A549 (cell line): ENCODE results near the gene PNN. TPM values are rescaled to one million over a fixed set of nuclear protein-coding genes. Genes with fewer than 3 reads are reported as not detected.

Experiments
- ATAC-seq, 2 experiments: fragments of 200-7000 bp in 1 of 2; fragments of >200 bp in 1 of 2; cut with Nextera tagmentation in 1 of 2; cut with Tn5 transposase in 1 of 2; 3 replicates each; pipeline versions ENCODE4 v1.8.0 to v1.9.1; 2018 to 2020; ENCODE audit warnings: mild to moderate bottlenecking in 1 of 2, moderate library complexity in 1 of 2
- CTCF ChIA-PET: fragments of 300-600 bp; sonication (Branson Sonifier 250); formaldehyde crosslinking; extraction: SDS; loops from one replicate; lab custom pipeline; 2021; ENCODE audit warnings: antibody characterized with exemption, inconsistent platforms; lab: Yijun Ruan, JAX
- POLR2A ChIA-PET: fragments of 350-600 bp; formaldehyde crosslinking; extraction: SDS; loops from one replicate; lab custom pipeline; 2021; ENCODE audit warnings: antibody characterized with exemption, inconsistent platforms; lab: Yijun Ruan, JAX
- DNase-seq, 2 experiments: peaks; one replicate each; pipeline versions ENCODE4 v3.0.0 to v3.0.0-alpha.2; 2011 to 2016; ENCODE audit warnings: low read depth in 1 of 2, low spot score in 1 of 2
- FAIRE-seq: peaks from 2 replicates; lab custom pipeline; 2011; peaks lifted over from hg19 to GRCh38; lab: Jason Lieb, UNC
- H3K27ac ChIP-seq, 2 experiments: fragments of >200 bp; sonication (Bioruptor Twin); formaldehyde crosslinking; 3 replicates each; pipeline ENCODE4 v1.5.1; 2016 to 2017
- H3K4me1 ChIP-seq: fragments of >200 bp; sonication (Bioruptor Twin); formaldehyde crosslinking; 3 replicates; pipeline ENCODE4 v1.6.1; 2016
- H3K4me2 ChIP-seq: fragments of >200 bp; sonication (Bioruptor Twin); formaldehyde crosslinking; 3 replicates; pipeline ENCODE4 v1.6.1; 2016
- H3K4me3 ChIP-seq: fragments of >200 bp; sonication (Bioruptor Twin); formaldehyde crosslinking; 3 replicates; pipeline ENCODE4 v1.5.1; 2016
- H3K9me3 ChIP-seq: fragments of >200 bp; sonication (Bioruptor Twin); formaldehyde crosslinking; 3 replicates; pipeline ENCODE4 v1.6.1; 2016
- ATOH8 ChIP-seq: fragments of 250-450 bp; sonication (Bioruptor Pico); IDR thresholded peaks from 2 replicates; pipeline ENCODE4 v1.5.0; 2020; ENCODE audit warnings: low read depth, mild to moderate bottlenecking, moderate library complexity
- BCL3 ChIP-seq: fragments of >200 bp; sonication (Bioruptor Twin); formaldehyde crosslinking; IDR thresholded peaks from 3 replicates; pipeline ENCODE4 v1.6.1; 2016
- BHLHE40 ChIP-seq: IDR thresholded peaks from 2 replicates; pipeline ENCODE4 v1.6.1; 2012; ENCODE audit warnings: low read depth, low read length, inconsistent platforms
- CBX8 ChIP-seq: fragments of 200-600 bp; sonication (generic); IDR thresholded peaks from 2 replicates; pipeline ENCODE4 v1.6.1; 2016
- CHD2 ChIP-seq: fragments of 150-350 bp; IDR thresholded peaks from 2 replicates; pipeline ENCODE4 v1.6.1; 2014; ENCODE audit warnings: low read length; ENCODE audit not compliant: partially characterized antibody
- EHMT2 ChIP-seq: fragments of 200-600 bp; sonication (generic); IDR thresholded peaks from 2 replicates; pipeline ENCODE4 v1.6.1; 2016; ENCODE audit warnings: antibody characterized with exemption, low read depth, mild to moderate bottlenecking, moderate library complexity
- EP300 ChIP-seq, 2 experiments: fragments of >200 bp; sonication (Bioruptor Twin); formaldehyde crosslinking; IDR thresholded peaks; 2 replicates in 1 of 2; 3 replicates in 1 of 2; pipeline ENCODE4 v1.6.1; 2016 to 2017
- HDAC2 ChIP-seq: fragments of 200-600 bp; sonication (generic); IDR thresholded peaks from 2 replicates; pipeline ENCODE4 v1.6.1; 2016
- HES2 ChIP-seq: fragments of >200 bp; sonication (Bioruptor Twin); formaldehyde crosslinking; IDR thresholded peaks from 2 replicates; pipeline ENCODE4 v1.6.1; 2016
- HMGXB4 ChIP-seq: fragments of 250-450 bp; sonication (Bioruptor Pico); IDR thresholded peaks from 2 replicates; pipeline ENCODE4 v1.5.0; 2021; ENCODE audit warnings: mild to moderate bottlenecking, moderate library complexity, borderline replicate concordance
- JUN ChIP-seq, 2 experiments: fragments of >200 bp; sonication (Bioruptor Twin); formaldehyde crosslinking; IDR thresholded peaks; 2 replicates in 1 of 2; 3 replicates in 1 of 2; pipeline ENCODE4 v1.6.1; 2016 to 2017
- JUNB ChIP-seq: fragments of >200 bp; sonication (Bioruptor Twin); formaldehyde crosslinking; IDR thresholded peaks from 2 replicates; pipeline ENCODE4 v1.6.1; 2016
- KDM5A ChIP-seq: fragments of 200-600 bp; sonication (generic); IDR thresholded peaks from 2 replicates; pipeline ENCODE4 v1.6.1; 2016; ENCODE audit warnings: antibody characterized with exemption, mild to moderate bottlenecking
- NR3C1 ChIP-seq: fragments of >200 bp; sonication (Bioruptor Twin); formaldehyde crosslinking; IDR thresholded peaks from 3 replicates; pipeline ENCODE4 v1.6.1; 2017
- PHF8 ChIP-seq: fragments of 200-600 bp; sonication (generic); IDR thresholded peaks from 2 replicates; pipeline ENCODE4 v1.6.1; 2016; ENCODE audit warnings: low read depth, mild to moderate bottlenecking, antibody characterized with exemption, moderate library complexity, borderline replicate concordance
- RARB ChIP-seq: fragments of 250-450 bp; sonication (Bioruptor Pico); IDR thresholded peaks from 2 replicates; pipeline ENCODE4 v1.8.0; 2021; ENCODE audit warnings: mild to moderate bottlenecking, moderate library complexity
- REST ChIP-seq: fragments of 200-600 bp; sonication (generic); IDR thresholded peaks from 2 replicates; pipeline ENCODE4 v1.6.1; 2016; ENCODE audit warnings: antibody characterized with exemption, mild to moderate bottlenecking, moderate library complexity
- SMC3 ChIP-seq: fragments of >200 bp; sonication (Bioruptor Twin); formaldehyde crosslinking; IDR thresholded peaks from 3 replicates; pipeline ENCODE4 v1.6.1; 2018; ENCODE audit warnings: inconsistent platforms
- SREBF2 ChIP-seq: fragments of 450-650 bp; IDR thresholded peaks from 2 replicates; pipeline ENCODE4 v1.6.1; 2014; ENCODE audit warnings: mild to moderate bottlenecking, moderate library complexity
- ZFP36 ChIP-seq: fragments of 450-650 bp; IDR thresholded peaks from 2 replicates; pipeline ENCODE4 v1.6.1; 2014; ENCODE audit warnings: borderline replicate concordance; ENCODE audit not compliant: partially characterized antibody
- WGBS: methylation state at CpG from one replicate; pipeline ENCODE4 v1.1.6; 2017; ENCODE audit errors: missing lambda C conversion rate; 5-methylcytosine and 5-hydroxymethylcytosine counted together
- polyA plus RNA-seq, 4 experiments: library from polyadenylated mRNA; depleted of rRNA in 3 of 4; stranded (reverse); fragments of >200 nt; fragmentation: RNase III in 1 of 4; extraction: RNeasy Plus Mini Kit Qiagen cat#74134 plus additional on column Dnase treatment in 1 of 4; gene quantifications; 2 replicates in 3 of 4; 3 replicates in 1 of 4; pipeline ENCODE4 v1.2.3, GENCODE V29; 2011 to 2017
- TF ChIP-seq, protein P1 (sequence below): fragments of 150-350 bp; IDR thresholded peaks from 2 replicates; pipeline ENCODE4 v1.6.1; 2014; ENCODE audit warnings: low read depth, mild to moderate bottlenecking, low read length
- TF ChIP-seq, protein P2 (sequence below): IDR thresholded peaks from 2 replicates; pipeline ENCODE4 v1.6.1; 2012
- TF ChIP-seq, protein P3 (sequence below): IDR thresholded peaks from 2 replicates; pipeline ENCODE4 v1.6.1; 2012

PNN gene
- polyA plus RNA-seq, 2 of the 4 experiments (the other 2 are of a cell fraction) = 50.1 to 117 TPM

DNA sequence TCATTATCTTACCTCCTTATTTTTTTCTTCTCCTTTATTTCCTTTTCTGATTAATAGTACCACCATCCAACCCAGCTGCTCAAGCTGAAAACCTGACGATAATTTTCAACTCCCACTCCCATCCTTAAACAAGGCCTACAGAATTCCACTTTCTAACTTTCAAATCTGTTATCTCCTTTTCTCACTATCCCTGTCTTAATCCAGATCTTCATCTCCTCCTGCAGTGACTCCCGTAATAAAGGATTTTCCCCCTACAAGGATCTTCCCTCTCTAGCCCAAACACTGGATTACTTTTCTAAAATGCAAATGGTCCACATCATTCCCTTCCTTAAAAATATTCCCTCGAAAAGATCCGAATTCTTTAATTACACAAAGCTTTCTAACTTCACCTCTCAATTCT is 6.5 kb upstream of the PNN start:
- ChIA-PET POLR2A (no interaction called here), CTCF (interaction anchor here (1.6 kb wide), 1 partner anchor 155 kb away, joined by 3 read pairs; no protein-coding TSS in a partner anchor)
- peaks cover 17% of the 10 kb centered on the region; the same call in 2 of the 3 replicates for H3K4me1 ChIP-seq
- TF ChIP-seq RARB (CRISPR knock-in tag) (no peak), SREBF2 (no peak), ZFP36 (no peak), REST (no peak)
- TF ChIP-seq, protein P1, sequence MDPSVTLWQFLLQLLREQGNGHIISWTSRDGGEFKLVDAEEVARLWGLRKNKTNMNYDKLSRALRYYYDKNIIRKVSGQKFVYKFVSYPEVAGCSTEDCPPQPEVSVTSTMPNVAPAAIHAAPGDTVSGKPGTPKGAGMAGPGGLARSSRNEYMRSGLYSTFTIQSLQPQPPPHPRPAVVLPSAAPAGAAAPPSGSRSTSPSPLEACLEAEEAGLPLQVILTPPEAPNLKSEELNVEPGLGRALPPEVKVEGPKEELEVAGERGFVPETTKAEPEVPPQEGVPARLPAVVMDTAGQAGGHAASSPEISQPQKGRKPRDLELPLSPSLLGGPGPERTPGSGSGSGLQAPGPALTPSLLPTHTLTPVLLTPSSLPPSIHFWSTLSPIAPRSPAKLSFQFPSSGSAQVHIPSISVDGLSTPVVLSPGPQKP = no peak
- 89% methylated on average over 4 of the region's 4 CpGs for WGBS
- ATAC-seq = no peak
- H3K4me2 ChIP-seq = peak overlapping the region; percentile 90
- no peaks in the 10 kb centered on the region for H3K9me3 ChIP-seq
- no peak overlapping the region for H3K4me3 ChIP-seq
- no peak for DNase-seq
- no peak overlapping the region; a peak in 1 of 6 replicates for H3K27ac ChIP-seq
- FAIRE-seq = no peak

- Histone ChIP-seq H3K9me3 (no peaks in the 10 kb centered on the region), H3K4me2 (peak overlapping the region; percentile 90), H3K27ac (peak overlapping the region; percentile 94 to 97), H3K4me1 (peaks cover 23% of the 10 kb centered on the region), H3K4me3 (peak overlapping the region; percentile 80)
- ChIA-PET POLR2A (interaction anchor here (0.6 to 1.7 kb wide), 16 partner anchors 11 to 263 kb away, joined by 3 to 89 read pairs (median 7); partner anchors contain the start of genes FBXO33 and GEMIN2), CTCF (interaction anchor here (1.0 to 1.2 kb wide), 3 partner anchors 24 to 138 kb away, joined by 3 to 4 read pairs (median 3); no protein-coding TSS in a partner anchor)
- TF ChIP-seq RARB (CRISPR knock-in tag) (no peak), HES2 (no peak), ATOH8 (no peak), PHF8 (no peak), NR3C1 (no peak), EP300 (IDR thresholded peaks at IDR 0.05) (no peak), JUNB (no peak), HDAC2 (no peak), BHLHE40 (no peak), EHMT2 (no peak), HMGXB4 (CRISPR knock-in tag) (no peak), JUN (IDR thresholded peaks at IDR 0.05) (no peak), CHD2 (no peak), CBX8 (no peak), KDM5A (no peak), BCL3 (no peak), SMC3 (no peak)
- TF ChIP-seq, protein P2, sequence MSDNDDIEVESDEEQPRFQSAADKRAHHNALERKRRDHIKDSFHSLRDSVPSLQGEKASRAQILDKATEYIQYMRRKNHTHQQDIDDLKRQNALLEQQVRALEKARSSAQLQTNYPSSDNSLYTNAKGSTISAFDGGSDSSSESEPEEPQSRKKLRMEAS = no peak
- TF ChIP-seq, protein P3, sequence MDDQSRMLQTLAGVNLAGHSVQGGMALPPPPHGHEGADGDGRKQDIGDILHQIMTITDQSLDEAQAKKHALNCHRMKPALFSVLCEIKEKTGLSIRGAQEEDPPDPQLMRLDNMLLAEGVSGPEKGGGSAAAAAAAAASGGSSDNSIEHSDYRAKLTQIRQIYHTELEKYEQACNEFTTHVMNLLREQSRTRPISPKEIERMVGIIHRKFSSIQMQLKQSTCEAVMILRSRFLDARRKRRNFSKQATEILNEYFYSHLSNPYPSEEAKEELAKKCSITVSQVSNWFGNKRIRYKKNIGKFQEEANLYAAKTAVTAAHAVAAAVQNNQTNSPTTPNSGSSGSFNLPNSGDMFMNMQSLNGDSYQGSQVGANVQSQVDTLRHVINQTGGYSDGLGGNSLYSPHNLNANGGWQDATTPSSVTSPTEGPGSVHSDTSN = no peak
- TF ChIP-seq, protein P1 = no peak
- WGBS = under 1% methylated on average over 7 of the region's 7 CpGs
- DNase-seq (no peak), ATAC-seq (peak in 1 of 2 experiments; percentile 30; a peak in 3 of 6 replicates), FAIRE-seq (no peak)
Observed at GRCh38 chr14:39169541-39169900, 5.5 kb upstream of the PNN start.
